ENCODE results near the gene LMAN1L.

DNA sequence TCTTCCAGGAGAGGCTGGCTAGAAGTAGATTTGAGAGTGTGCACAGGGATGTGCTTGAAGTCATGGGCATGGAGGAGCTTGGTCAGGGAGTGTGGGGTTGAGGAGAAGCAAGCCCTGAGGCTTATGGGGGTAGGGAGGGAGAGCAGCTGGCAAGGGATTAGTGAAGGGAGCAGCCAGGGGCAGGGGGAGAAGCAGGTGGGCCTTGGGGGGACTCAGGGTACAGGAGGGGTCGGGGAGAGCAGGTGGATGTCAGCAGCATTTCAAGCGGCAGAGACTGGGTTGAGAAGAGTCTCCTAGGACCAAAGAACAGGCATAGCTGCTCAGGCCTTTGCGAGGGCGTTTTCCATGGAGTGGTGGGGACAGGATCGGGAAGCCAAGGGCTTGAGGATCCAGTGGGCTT is 3.4 kb upstream of the LMAN1L start:
- TF ChIP-seq, protein P1, sequence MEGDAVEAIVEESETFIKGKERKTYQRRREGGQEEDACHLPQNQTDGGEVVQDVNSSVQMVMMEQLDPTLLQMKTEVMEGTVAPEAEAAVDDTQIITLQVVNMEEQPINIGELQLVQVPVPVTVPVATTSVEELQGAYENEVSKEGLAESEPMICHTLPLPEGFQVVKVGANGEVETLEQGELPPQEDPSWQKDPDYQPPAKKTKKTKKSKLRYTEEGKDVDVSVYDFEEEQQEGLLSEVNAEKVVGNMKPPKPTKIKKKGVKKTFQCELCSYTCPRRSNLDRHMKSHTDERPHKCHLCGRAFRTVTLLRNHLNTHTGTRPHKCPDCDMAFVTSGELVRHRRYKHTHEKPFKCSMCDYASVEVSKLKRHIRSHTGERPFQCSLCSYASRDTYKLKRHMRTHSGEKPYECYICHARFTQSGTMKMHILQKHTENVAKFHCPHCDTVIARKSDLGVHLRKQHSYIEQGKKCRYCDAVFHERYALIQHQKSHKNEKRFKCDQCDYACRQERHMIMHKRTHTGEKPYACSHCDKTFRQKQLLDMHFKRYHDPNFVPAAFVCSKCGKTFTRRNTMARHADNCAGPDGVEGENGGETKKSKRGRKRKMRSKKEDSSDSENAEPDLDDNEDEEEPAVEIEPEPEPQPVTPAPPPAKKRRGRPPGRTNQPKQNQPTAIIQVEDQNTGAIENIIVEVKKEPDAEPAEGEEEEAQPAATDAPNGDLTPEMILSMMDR (IDR thresholded peaks at IDR 0.05; ENCODE audit: low read length): no peak
- TF ChIP-seq EZH2 (IDR thresholded peaks at IDR 0.05; ENCODE audit: borderline replicate concordance, low read length): no peak
